PC-3 (cell line): ENCODE measurements around the gene LRCH4.
A peak's percentile ranks its signal among the peaks of the same experiment; 100 is the strongest.

Source experiments
- EZH2 ChIP-seq: fragments of 300-600 bp; sonication (generic); IDR thresholded peaks from one replicate; pipeline ENCODE4 v1.6.1; 2017; ENCODE audit warnings: antibody characterized with exemption, mild to moderate bottlenecking, low read length; ENCODE audit not compliant: unreplicated experiment
- EZH2phosphoT487 ChIP-seq: fragments of 300-600 bp; sonication (generic); IDR thresholded peaks from 2 replicates; pipeline ENCODE4 v1.6.1; 2018; ENCODE audit warnings: mild to moderate bottlenecking, antibody characterized with exemption, low read length, borderline replicate concordance
- TF ChIP-seq, protein P1 (sequence below): fragments of 300-600 bp; sonication (generic); conservative IDR thresholded peaks from 2 replicates; pipeline ENCODE4 v1.5.1; 2017; ENCODE audit warnings: antibody characterized with exemption, low read depth, mild to moderate bottlenecking, low read length

DNA sequence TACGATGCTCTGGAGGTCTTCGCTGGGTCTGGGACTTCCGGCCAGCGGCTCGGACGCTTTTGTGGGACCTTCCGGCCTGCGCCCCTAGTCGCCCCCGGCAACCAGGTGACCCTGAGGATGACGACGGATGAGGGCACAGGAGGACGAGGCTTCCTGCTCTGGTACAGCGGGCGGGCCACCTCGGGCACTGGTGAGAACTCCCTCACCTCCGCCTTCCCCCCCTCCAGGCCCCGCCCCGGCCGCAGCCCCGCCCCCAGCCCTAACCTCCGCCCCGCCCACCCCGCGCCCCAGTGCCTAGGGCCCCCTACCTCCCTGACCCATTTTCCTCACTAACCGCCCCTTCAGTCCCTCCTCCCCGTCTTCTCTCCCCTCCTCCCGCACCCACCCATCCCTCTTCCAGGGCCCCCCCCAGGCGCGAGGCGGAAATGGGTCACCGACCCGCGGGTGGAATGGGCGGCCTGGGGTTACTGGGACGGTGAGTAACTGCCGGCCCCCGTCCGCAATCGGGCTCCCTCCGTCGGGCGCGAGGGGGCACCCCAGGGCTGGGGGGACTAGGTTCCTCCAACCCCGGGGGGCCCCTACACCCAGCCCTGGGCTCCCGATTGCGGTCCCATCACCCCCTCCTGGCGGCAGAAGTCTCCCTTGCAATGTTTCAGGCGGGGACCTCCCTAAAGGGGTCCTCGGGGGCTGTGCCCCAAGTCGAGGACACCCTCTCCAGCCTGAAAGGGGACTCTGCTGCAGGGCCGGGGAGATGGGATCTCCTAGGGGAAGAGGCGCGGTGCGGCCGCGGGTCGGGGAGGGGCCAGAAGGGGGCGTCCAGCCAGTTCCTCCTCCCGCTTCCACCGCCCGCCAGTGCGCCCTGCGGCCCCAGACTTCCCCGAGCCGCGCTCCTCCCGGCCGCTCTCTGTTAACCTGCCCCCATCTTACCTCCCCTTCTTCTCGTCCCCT is 18.4 kb upstream of the LRCH4 start:
- TF ChIP-seq, protein P1, sequence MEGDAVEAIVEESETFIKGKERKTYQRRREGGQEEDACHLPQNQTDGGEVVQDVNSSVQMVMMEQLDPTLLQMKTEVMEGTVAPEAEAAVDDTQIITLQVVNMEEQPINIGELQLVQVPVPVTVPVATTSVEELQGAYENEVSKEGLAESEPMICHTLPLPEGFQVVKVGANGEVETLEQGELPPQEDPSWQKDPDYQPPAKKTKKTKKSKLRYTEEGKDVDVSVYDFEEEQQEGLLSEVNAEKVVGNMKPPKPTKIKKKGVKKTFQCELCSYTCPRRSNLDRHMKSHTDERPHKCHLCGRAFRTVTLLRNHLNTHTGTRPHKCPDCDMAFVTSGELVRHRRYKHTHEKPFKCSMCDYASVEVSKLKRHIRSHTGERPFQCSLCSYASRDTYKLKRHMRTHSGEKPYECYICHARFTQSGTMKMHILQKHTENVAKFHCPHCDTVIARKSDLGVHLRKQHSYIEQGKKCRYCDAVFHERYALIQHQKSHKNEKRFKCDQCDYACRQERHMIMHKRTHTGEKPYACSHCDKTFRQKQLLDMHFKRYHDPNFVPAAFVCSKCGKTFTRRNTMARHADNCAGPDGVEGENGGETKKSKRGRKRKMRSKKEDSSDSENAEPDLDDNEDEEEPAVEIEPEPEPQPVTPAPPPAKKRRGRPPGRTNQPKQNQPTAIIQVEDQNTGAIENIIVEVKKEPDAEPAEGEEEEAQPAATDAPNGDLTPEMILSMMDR = peak; percentile 52
- TF ChIP-seq EZH2 = no peak
- no peak for TF ChIP-seq EZH2phosphoT487
